ENCODE data around the gene HAAO. TPM values are rescaled to one million over a fixed set of nuclear protein-coding genes. Genes with fewer than 3 reads are reported as not detected.

Gene HAAO
- total and polyA plus RNA-seq, 2 of the 13 experiments (the other 11 are each of a cell fraction or from before 2014, with no cell fraction given), result 36.1 to 42.7 TPM

GRCh38 chr2:42792583-42793333, at the start of gene HAAO (continued):
- no peak for TF ChIP-seq ZNF251 (CRISPR knock-in tag; IDR thresholded peaks at IDR 0.05)
- TF ChIP-seq KDM2A (CRISPR knock-in tag; IDR thresholded peaks at IDR 0.05; ENCODE audit: borderline replicate concordance, low read depth), result peak; percentile 96
- peak; percentile 98 for TF ChIP-seq MEIS2 (CRISPR knock-in tag; IDR thresholded peaks at IDR 0.05)
- TF ChIP-seq MIER3 (CRISPR knock-in tag; IDR thresholded peaks at IDR 0.05; ENCODE audit: borderline replicate concordance), result peak; percentile 94
- peak; percentile 74 for TF ChIP-seq PRDM15 (CRISPR knock-in tag; IDR thresholded peaks at IDR 0.05)
- peak; percentile 96 for TF ChIP-seq KMT2A (CRISPR knock-in tag; IDR thresholded peaks at IDR 0.05)
- peak; percentile 96 for TF ChIP-seq HDAC2 (CRISPR knock-in tag; IDR thresholded peaks at IDR 0.05)
- peak; percentile 63; the same call in 1 of the 2 replicates for TF ChIP-seq ZNF460 (CRISPR knock-in tag; IDR thresholded peaks at IDR 0.05; ENCODE audit: borderline replicate concordance)
- no peak for TF ChIP-seq ATF1 (CRISPR knock-in tag; IDR thresholded peaks at IDR 0.05)
- 0 out of 2 replicates have a peak, but pooled peaks have one; percentile 73 for TF ChIP-seq NR1H2 (CRISPR knock-in tag; IDR thresholded peaks at IDR 0.05; ENCODE audit: borderline replicate concordance, low read depth)
- TF ChIP-seq ATF7-NPFF (CRISPR knock-in tag; IDR thresholded peaks at IDR 0.05; ENCODE audit: low read depth), result peak; percentile 98
- TF ChIP-seq TFE3 (CRISPR knock-in tag; IDR thresholded peaks at IDR 0.05), result peak; percentile 96
- TF ChIP-seq CBX2 (IDR thresholded peaks at IDR 0.05; ENCODE audit: low read depth, low read length), result no peak
- 0 out of 2 replicates have a peak, but pooled peaks have one; percentile 86 for TF ChIP-seq CBX2 (CRISPR knock-in tag; IDR thresholded peaks at IDR 0.05; ENCODE audit: low read depth)
- peak; percentile 95 for TF ChIP-seq ZFP91 (CRISPR knock-in tag; IDR thresholded peaks at IDR 0.05; ENCODE audit: borderline replicate concordance)
- 0 out of 2 replicates have a peak, but pooled peaks have one; percentile 8 for TF ChIP-seq ZNF44 (CRISPR knock-in tag; IDR thresholded peaks at IDR 0.05)
- TF ChIP-seq SAFB2 (CRISPR knock-in tag; IDR thresholded peaks at IDR 0.05; ENCODE audit: borderline replicate concordance, low read depth), result peak; percentile 98
- peak; percentile 99 for TF ChIP-seq PAXIP1 (CRISPR knock-in tag; conservative IDR thresholded peaks at IDR 0.05)
